Stomach (tissue), 4 donors: Measurements from ENCODE around the gene ABHD15.

Source experiments
- POLR2A ChIP-seq, 4 donors: fragments of 450-650 bp; IDR thresholded peaks; one replicate each; pipeline ENCODE4 v1.6.1; 2016; ENCODE audit warnings: antibody characterized with exemption in 4 of 4, control low read depth in 2 of 4, mild to moderate bottlenecking in 1 of 4, moderate library complexity in 1 of 4
- TF ChIP-seq, protein P1 (sequence below), 7 experiments: fragments of 450-650 bp in 4 of 7; fragments of 200-600 bp in 3 of 7; sonication (generic) in 3 of 7; IDR thresholded peaks; one replicate each; pipeline ENCODE4 v1.5.1; 2016 to 2019; ENCODE audit warnings: antibody characterized with exemption in 7 of 7, control low read depth in 2 of 7, mild to moderate bottlenecking in 1 of 7

DNA sequence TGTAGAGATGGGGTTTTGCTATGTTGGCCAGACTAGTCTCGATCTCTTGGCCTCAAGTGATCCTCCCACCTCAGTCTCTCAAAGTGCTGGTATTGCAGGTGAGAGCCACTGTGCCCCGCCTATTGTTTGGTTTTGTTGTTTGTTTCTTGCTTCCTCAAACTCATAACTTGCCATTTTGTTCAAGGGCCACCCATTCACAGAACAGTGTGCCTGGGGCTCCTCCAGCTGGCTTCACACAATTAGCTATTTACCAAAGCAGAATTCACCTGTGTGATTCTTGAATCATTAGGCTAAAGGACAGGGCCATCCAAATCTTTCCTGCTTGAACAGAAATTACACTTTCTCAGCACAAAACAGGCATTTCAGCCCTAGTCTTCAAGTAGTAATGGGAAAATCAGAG is 7.2 kb downstream of the ABHD15 start:
- TF ChIP-seq, protein P1, sequence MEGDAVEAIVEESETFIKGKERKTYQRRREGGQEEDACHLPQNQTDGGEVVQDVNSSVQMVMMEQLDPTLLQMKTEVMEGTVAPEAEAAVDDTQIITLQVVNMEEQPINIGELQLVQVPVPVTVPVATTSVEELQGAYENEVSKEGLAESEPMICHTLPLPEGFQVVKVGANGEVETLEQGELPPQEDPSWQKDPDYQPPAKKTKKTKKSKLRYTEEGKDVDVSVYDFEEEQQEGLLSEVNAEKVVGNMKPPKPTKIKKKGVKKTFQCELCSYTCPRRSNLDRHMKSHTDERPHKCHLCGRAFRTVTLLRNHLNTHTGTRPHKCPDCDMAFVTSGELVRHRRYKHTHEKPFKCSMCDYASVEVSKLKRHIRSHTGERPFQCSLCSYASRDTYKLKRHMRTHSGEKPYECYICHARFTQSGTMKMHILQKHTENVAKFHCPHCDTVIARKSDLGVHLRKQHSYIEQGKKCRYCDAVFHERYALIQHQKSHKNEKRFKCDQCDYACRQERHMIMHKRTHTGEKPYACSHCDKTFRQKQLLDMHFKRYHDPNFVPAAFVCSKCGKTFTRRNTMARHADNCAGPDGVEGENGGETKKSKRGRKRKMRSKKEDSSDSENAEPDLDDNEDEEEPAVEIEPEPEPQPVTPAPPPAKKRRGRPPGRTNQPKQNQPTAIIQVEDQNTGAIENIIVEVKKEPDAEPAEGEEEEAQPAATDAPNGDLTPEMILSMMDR (IDR thresholded peaks at IDR 0.05): no peak
- TF ChIP-seq POLR2A (IDR thresholded peaks at IDR 0.05): no peak
